CD4-positive, alpha-beta T cell treated with Interleukin-17A for 1 hour (primary cell): ENCODE data around the gene ARHGEF11.

Experiments
- DNase-seq: peaks from one replicate; pipeline ENCODE4 v3.0.0-alpha.2; 2020

ARHGEF11 gene

GRCh38 chr1:156908541-156908940 is 137.0 kb downstream of the ARHGEF11 start:
- DNase-seq = no peak

DNA sequence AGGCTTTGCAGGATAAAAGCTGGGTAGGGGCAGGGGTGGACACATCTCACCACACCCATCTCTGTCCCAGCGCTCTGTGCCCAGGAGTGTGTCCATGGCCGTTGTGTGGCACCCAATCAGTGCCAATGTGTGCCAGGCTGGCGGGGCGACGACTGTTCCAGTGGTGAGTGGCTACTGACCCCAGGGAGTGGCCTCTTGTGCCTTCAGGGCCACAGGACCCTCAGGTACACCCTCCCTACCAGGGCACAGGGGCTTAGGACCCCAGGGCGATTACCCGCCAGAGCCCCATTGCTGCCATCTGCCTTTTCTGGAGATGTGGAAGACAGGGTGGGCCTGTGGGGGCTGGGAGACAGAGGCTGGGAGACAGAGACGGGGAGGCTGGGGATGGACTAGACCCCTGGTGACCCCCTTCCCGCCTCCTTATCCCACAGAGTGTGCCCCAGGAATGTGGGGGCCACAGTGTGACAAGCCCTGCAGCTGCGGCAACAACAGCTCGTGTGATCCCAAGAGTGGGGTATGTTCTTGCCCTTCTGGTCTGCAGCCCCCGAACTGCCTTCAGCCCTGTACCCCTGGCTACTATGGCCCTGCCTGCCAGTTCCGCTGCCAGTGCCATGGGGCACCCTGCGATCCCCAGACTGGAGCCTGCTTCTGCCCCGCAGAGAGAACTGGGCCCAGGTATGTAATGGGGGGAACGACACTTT is 139.2 kb downstream of the ARHGEF11 start:
- no peak for DNase-seq

DNA sequence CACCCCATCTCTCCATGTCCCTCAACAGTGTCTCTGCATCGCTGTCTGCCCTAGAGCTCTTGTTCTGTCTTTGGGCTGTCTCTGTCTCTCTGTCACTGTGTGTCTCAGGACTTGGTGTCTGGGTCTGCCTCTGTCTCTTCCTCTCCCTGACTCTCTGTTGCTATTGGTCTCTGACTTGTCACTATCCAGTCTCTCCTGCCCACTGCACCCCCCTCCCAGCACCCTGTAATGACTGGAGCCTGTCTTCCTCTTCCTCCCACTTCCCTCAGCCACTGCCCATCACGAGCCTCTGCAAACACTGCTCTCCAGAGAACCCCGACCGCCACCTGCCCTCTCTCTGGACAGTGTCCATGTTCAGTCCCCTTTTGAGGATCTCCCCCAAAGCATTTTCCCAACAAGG is 139.9 kb downstream of the ARHGEF11 start:
- no peak for DNase-seq

- no peak for DNase-seq
Measured at GRCh38 chr1:156905176-156905575, 140.4 kb downstream of the ARHGEF11 start.

DNA sequence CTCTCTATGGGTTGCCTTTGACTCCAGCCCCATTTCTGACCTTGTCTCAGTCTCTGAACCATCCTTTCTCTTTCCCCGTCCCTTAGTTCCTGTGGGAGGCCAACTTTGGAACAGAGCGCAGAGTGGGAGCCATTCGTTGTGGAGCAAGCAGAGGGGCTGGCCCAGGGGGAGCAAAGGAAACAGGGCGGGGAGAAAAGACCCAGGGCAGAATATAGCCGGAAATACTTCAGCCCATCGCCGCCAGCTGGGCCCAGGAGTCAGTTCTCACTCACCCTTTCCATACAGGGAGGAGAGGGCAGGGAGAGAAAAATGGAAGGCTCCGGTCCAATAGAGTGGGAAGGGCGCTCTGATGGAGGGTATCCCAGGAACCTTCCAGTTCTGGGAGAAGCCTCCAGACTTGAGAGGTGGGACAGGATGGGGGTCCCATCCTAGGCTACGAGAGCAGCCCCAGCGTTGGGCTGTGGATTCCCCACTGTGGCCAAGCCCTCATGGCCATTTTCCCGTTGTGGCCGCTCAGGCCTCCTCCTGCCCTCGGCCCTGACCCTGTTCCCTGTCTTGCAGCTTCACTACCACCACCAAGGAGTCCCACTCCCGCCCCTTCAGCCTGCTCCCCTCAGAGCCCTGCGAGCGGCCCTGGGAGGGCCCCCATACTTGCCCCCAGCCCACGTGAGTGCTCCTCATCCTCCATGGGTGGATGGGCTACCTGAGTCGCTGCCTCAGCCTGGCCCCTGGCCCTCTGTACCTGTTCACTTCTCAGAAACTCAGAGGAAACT is 141.2 kb downstream of the ARHGEF11 start:
- no peak for DNase-seq

GRCh38 chr1:156903328-156904091 is 142.0 kb downstream of the ARHGEF11 start:
- no peak for DNase-seq

GRCh38 chr1:156901966-156902915 is 143.3 kb downstream of the ARHGEF11 start:
- no peak for DNase-seq

DNA sequence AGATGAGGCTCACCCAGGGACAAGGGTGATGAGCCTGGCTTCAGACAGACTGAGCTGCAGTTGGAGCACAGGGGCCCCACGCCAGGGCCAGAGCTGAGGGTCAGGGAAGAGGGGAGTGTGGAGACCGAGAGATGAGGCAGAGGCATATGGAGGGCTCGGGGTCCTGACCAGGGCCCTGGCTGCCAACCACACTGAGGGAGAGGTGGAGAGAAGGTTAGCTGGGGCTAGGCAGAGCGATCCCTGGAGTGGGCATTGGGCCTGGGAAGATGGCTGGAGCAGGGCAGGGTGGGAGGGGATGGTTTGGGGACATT is 144.0 kb downstream of the ARHGEF11 start:
- DNase-seq = no peak

DNA sequence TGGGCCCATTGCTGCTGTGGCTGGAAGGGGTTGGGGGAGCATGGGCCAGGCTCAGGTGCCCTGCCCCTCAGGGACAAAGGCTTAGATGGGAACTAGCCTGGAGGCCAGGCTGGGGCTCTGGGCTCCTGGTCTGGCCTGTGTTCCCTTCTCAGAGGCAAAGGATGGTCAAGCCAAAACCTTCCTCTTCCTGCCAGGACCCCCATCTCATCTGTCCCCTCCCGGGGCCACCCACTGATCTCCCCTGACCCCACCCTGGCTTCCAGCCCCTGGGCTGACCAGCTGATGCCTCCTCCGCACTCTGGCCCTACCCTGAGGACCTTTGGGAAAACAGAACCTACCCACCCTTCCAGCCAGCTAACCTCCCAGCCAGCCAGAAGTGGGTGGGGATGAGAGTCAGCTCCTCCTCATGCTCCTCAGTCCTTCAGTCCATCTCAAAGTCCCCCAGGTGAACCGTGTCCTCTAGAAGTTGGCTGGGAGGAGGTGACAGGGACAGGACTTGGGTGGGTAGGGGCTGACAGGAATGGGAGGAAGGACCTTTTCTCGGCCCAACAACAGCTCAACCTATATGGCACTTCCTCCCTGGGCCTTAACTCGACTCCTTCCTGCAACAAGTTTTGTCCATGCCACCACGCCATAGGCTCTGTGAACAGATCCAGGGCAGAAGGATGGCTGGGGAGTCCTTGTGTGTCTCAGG is 144.5 kb downstream of the ARHGEF11 start:
- DNase-seq = no peak

- DNase-seq = no peak
Measured at GRCh38 chr1:156899956-156900718, 145.4 kb downstream of the ARHGEF11 start.

- no peak for DNase-seq
Measured at GRCh38 chr1:156898971-156899664, 146.4 kb downstream of the ARHGEF11 start.

DNA sequence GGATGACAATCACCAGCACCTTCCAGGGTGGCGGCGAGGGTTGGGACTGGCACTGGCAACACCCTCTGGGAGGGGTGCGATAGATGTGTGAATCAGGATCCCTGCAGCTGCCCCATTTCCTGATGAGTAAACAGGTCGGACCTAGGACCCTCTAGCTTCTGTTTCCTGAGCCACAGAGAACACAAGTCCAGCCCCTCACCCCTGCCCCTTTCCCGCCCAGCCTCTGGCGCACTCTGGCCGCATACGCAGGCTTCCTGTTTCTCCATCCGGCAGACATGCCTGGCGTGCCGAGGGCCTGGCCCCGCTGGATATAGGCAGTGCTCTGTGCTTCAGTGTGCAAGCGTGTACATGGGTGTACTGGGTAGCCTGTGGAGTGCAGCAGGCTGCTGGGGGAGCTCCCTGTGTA is 147.4 kb downstream of the ARHGEF11 start:
- no peak for DNase-seq

DNA sequence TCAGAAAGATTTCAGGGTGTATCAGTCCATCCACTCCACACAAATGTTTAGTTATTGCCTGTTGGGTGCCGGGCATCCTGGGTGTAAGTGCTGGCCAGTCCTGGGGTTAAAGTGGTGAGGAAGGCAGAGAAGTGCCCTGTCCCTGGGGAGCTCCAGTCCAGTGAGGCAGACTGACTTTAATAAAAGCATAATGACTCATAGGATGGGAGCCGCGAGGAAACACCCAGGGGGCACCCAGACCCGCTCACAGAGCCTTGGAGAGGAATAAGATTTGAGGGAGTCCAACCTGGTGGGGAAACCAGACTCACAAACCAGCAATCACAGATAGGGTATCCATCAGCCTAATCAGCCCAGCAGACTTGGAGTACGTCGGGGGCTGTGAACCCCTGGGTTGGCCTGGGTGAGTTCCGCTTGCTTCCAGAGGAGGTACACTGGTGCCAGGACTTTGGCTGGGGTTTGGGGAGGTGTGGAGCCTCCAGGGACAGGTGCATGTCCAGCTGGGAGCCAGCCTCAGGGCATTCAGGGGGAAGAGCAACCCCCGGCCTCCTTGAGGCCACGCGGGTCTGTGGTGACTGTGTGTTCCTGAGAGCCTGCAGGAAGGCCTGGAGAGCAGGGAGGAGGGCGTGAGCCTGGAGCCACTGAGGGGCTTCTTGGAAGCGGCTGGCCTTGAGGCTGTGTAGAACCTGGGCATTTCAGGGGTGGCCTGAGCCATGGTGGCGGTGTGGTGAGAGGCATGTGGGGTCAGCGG is 148.3 kb downstream of the ARHGEF11 start:
- no peak for DNase-seq

DNA sequence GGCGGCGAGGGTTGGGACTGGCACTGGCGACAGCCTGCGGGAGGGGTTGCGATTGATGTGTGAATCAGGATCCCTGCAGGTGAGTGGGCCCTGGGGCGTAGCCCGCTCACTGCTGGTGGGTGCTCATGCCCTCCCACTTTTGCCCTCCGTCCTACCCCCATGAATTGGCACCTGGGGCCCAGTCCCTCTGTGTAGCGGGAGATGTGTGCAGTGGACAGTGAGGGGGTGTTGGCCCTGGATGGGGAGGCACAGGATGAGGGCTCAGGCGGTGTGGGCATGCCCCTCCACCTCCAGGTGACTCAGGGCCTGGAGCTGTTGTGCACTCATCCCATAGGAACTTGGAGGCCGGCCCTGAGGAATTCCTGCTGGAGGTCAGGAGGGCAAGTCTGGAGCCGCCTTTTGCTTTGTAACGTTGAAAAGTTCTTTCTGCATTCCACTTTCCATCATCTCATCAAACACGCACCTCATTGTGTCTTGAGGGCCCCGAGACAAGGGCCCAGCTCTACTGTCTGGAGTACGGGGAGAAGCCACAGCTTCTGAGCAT is 149.0 kb downstream of the ARHGEF11 start:
- DNase-seq = no peak

- no peak for DNase-seq
Measured at GRCh38 chr1:156895927-156896326, 149.6 kb downstream of the ARHGEF11 start.

DNA sequence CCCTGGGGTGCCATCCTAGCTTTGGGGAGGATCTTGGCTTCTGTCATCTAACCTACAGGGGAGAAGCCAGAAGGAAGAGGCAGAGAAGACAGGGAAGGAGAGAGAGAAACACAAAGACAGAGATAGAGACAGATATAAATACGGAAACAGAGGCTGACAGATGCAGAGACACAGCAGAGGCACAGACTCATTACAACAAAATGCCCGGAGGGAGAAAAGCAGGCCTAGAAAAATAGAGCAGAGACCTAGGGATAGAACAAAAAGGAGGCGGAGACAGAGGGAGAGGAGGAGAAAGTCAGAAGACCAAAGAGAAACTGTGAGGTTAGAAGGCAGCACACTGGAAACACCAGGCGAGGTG is 150.1 kb downstream of the ARHGEF11 start:
- no peak for DNase-seq

DNA sequence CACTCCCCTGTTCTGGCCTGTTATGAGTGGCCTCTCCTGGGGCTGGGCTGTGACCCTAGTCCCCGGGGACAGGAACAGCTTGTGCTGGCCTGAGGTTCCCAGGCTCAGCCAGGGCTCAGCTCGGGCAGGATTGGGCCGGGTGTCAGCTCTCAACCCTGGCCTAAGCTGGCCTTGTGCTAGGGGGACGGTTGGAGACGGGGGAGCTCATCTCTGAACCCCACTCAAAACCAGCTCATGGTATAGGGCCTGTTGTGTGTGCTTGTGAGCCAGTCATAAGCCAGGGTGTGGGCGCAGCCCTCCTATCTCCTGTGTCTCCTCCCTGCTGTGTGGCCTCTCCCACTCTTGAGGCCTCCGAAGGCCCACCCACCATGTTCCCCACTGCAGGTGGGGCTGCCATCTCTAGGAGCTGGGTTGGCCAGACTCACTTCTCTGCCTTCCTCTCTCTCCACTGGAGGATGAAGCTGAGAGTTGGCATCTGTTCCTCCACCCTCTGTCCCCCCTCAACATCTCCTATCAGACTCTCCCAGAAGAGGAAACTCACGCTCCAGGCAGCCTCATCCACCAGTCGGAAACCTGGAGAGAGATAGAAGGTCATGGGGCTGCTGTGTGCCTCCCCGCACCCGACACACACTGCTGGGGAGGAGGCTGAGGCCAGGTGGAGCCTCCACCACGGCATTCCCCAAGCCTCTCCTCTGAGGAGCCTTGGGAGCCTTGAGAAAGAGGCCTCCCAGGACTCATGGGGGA is 150.7 kb downstream of the ARHGEF11 start:
- DNase-seq = no peak

DNA sequence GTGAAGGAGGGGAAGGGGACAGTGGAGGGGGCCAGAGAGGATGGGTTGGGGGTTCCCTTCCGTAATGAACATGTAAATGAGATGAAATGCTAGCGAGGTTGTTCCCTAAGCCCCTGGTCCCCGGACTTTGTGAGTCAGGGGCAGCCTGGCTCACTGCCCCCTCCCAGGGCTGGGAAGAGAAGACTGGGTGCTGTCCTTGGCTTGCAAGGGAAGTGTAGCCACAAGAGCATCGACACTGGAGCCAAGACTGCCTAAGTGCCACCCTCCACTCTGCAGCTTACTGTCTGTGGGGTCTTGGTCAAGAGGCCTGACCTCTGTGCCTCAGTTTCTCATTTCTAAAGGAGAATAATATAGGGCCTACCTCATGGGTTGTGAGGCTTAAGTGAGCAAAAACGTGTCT is 151.5 kb downstream of the ARHGEF11 start:
- no peak for DNase-seq
